Lower leg skin (tissue), 4 donors: ENCODE results near the gene MGMT. TPM values are rescaled to one million over a fixed set of nuclear protein-coding genes. Genes with fewer than 3 reads are reported as not detected.

ENCODE experiments used
- DNase-seq, 2 donors: peaks; one replicate each; pipeline ENCODE4 v3.0.0-alpha.2; 2019; ENCODE audit warnings: low spot score in 2 of 2
- H3K4me3 ChIP-seq: fragments of 200-600 bp; sonication (generic); 2 replicates; pipeline ENCODE4 v1.5.1; 2017; ENCODE audit warnings: mild to moderate bottlenecking, low read depth; ENCODE audit not compliant: poor library complexity, severe bottlenecking
- CTCF ChIP-seq, 3 donors: fragments of 450-650 bp; IDR thresholded peaks; one replicate each; pipeline ENCODE4 v1.5.1; 2016; ENCODE audit warnings: antibody characterized with exemption in 3 of 3, mild to moderate bottlenecking in 3 of 3, moderate library complexity in 2 of 3
- POLR2A ChIP-seq, 2 donors: fragments of 450-650 bp; IDR thresholded peaks; one replicate each; pipeline ENCODE4 v1.6.1; 2016 to 2017; ENCODE audit warnings: antibody characterized with exemption in 2 of 2, mild to moderate bottlenecking in 1 of 2, moderate library complexity in 1 of 2
- WGBS, 2 donors: methylation state at CpG; one replicate each; pipeline ENCODE4 v1.1.5; 2018; 5-methylcytosine and 5-hydroxymethylcytosine counted together
- intact Hi-C: fragments of 100-400 bp; cut with DNase I; formaldehyde crosslinking; loops from one replicate; pipeline ENCODE4 v1.15.0; 2023; ENCODE audit warnings: low total_unique reads
- total RNA-seq, 4 donors: library from RNA; depleted of rRNA; stranded (reverse); fragments of >200 nt; gene quantifications; one replicate each; pipeline ENCODE4 v1.1.0, GENCODE V29; 2016

The MGMT gene
- total RNA-seq, 4 donors from 2014 or later = 13.1 to 38.7 (median 29.2) TPM

- no peak for TF ChIP-seq POLR2A (IDR thresholded peaks at IDR 0.05)
- no peak for TF ChIP-seq CTCF (IDR thresholded peaks at IDR 0.05)
- no peak overlapping the region for H3K4me3 ChIP-seq
- intact Hi-C loops = no loop called here
- peak in 1 of 2 donors; percentile 59 for DNase-seq
- 82 to 88% methylated on average over 10 of the region's 10 CpGs for WGBS, 2 donors
Measured at GRCh38 chr10:129548600-129548999, 81.6 kb downstream of the MGMT start.

DNA sequence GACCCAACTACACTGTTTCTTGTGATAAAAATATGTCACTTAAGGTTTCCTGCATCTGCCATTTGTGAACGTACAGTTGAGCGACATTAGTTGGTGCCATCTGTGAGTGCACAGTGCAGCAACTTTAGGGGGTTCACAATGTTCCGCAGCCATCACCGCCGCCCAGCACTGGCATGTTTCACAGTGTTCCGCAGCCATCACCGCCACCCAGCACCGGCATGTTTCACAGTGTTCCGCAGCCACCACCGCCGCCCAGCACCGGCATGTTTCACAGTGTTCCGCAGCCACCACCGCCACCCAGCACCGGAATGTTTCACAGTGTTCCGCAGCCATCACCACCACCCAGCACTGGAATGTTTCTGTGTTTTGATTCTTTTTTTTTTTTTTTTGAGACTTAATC lies 83.0 kb downstream of the MGMT start:
- 75 to 90% methylated on average over 16 of the region's 16 CpGs for WGBS, 2 donors
- no peak overlapping the region for H3K4me3 ChIP-seq
- TF ChIP-seq POLR2A (IDR thresholded peaks at IDR 0.05) (no peak), CTCF (IDR thresholded peaks at IDR 0.05) (no peak)
- intact Hi-C loops = no loop called here
- peak in 1 of 2 donors; percentile 60 for DNase-seq

DNA sequence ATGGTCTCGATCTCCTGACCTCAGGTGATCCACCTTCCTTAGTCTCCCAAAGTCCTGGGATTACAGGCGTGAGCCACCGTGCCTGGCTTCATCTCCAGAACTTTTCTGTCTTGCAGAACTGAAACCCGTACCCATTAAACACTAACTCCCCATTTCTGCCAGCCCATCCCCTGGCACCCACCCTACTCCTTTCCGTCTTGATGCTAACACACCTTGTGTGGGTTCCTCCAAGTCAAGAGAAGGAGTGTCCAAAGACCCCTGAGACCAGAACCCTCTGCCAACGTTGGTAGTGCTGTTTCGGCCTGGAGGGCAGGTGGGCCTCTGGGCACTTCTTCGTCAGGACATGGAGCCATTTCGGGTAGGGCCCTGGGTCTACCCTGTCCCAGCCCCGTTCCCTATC lies 83.6 kb downstream of the MGMT start:
- 96 to 99% methylated on average over 10 of the region's 10 CpGs for WGBS, 2 donors
- TF ChIP-seq CTCF (IDR thresholded peaks at IDR 0.05) = no peak
- no peak for TF ChIP-seq POLR2A (IDR thresholded peaks at IDR 0.05)
- H3K4me3 ChIP-seq = no peak overlapping the region
- intact Hi-C loops = no loop called here
- DNase-seq = no peak

DNA sequence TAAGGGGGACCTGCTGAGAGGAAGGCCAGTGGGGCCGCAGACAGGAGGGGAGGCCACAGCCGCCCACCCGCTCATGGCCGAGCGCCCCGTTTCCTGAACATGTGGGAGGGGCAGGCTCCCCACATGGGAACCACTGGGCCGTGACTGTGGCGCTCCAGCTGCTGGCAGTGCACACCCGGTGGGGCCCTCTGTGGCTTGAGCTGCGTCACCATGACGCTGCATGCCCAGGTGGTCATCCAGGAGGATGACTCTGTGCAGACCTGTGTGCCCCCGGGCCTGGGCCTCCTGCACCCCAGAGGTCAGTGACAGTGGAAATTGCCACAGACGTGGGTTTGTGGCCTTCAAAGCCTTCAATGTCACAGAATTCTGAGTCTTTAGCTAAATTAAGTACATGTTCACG lies 85.1 kb downstream of the MGMT start:
- intact Hi-C loops = no loop called here
- 90 to 100% methylated on average over 7 to 14 of the region's 14 CpGs for WGBS, 2 donors
- H3K4me3 ChIP-seq = no peak overlapping the region
- TF ChIP-seq CTCF (IDR thresholded peaks at IDR 0.05) (no peak), POLR2A (IDR thresholded peaks at IDR 0.05) (no peak)
- peak in 1 of 2 donors; percentile 63 for DNase-seq

DNA sequence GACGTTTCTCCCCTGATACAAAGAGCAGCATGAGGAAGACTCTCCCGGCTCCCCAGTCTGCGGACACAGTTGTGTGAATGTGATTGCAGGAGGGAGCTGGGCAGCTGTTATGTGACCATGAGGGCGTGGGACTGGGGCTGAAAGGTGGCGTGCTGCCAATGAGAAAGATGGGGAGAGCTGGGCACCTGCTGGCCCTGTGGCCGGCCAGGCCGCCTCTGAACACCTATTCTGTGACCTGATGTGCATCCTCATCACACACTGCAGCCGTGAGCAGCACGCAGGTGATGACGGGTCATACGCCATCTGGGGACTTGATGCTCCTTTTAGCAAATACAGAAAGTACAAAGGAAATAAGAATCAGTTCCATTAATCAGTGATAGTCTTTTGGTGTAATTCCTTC lies 86.9 kb downstream of the MGMT start:
- no peak for TF ChIP-seq POLR2A (IDR thresholded peaks at IDR 0.05)
- no peak for TF ChIP-seq CTCF (IDR thresholded peaks at IDR 0.05)
- no peak overlapping the region for H3K4me3 ChIP-seq
- intact Hi-C loops = no loop called here
- 95 to 96% methylated on average over 11 of the region's 11 CpGs for WGBS, 2 donors
- no peak for DNase-seq

- no peak for DNase-seq
- no peak overlapping the region for H3K4me3 ChIP-seq
- WGBS, 2 donors = 97 to 99% methylated on average over 17 to 18 of the region's 18 CpGs
- TF ChIP-seq CTCF (IDR thresholded peaks at IDR 0.05) (no peak), POLR2A (IDR thresholded peaks at IDR 0.05) (no peak)
- intact Hi-C loops = no loop called here
Measured at GRCh38 chr10:129556316-129556715, 89.3 kb downstream of the MGMT start.
